ENCODE results near the gene ISYNA1.

- TF ChIP-seq RAD21 (IDR thresholded peaks at IDR 0.05; ENCODE audit: low read depth) (no peak), EGR1 (IDR thresholded peaks at IDR 0.05) (no peak; the same call in 1 of the 2 replicates), TAF1 (IDR thresholded peaks at IDR 0.05; ENCODE audit: low read depth) (no peak), EP300 (IDR thresholded peaks at IDR 0.05; ENCODE audit: borderline replicate concordance) (no peak), CREB1 (IDR thresholded peaks at IDR 0.05; ENCODE audit: low read depth) (no peak), YY1 (IDR thresholded peaks at IDR 0.05; ENCODE audit: low read depth) (no peak)
- TF ChIP-seq, protein P1, sequence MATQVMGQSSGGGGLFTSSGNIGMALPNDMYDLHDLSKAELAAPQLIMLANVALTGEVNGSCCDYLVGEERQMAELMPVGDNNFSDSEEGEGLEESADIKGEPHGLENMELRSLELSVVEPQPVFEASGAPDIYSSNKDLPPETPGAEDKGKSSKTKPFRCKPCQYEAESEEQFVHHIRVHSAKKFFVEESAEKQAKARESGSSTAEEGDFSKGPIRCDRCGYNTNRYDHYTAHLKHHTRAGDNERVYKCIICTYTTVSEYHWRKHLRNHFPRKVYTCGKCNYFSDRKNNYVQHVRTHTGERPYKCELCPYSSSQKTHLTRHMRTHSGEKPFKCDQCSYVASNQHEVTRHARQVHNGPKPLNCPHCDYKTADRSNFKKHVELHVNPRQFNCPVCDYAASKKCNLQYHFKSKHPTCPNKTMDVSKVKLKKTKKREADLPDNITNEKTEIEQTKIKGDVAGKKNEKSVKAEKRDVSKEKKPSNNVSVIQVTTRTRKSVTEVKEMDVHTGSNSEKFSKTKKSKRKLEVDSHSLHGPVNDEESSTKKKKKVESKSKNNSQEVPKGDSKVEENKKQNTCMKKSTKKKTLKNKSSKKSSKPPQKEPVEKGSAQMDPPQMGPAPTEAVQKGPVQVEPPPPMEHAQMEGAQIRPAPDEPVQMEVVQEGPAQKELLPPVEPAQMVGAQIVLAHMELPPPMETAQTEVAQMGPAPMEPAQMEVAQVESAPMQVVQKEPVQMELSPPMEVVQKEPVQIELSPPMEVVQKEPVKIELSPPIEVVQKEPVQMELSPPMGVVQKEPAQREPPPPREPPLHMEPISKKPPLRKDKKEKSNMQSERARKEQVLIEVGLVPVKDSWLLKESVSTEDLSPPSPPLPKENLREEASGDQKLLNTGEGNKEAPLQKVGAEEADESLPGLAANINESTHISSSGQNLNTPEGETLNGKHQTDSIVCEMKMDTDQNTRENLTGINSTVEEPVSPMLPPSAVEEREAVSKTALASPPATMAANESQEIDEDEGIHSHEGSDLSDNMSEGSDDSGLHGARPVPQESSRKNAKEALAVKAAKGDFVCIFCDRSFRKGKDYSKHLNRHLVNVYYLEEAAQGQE (IDR thresholded peaks at IDR 0.05; ENCODE audit: low read depth), result no peak
Observed at GRCh38 chr19:18418029-18418482, 19.9 kb downstream of the ISYNA1 start.
